Measurements from ENCODE around the gene EFCAB6.

The EFCAB6 gene

GRCh38 chr22:43624144-43624998 lies 187.7 kb downstream of the EFCAB6 start:
- TF ChIP-seq, protein P1, sequence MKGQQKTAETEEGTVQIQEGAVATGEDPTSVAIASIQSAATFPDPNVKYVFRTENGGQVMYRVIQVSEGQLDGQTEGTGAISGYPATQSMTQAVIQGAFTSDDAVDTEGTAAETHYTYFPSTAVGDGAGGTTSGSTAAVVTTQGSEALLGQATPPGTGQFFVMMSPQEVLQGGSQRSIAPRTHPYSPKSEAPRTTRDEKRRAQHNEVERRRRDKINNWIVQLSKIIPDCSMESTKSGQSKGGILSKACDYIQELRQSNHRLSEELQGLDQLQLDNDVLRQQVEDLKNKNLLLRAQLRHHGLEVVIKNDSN (IDR thresholded peaks at IDR 0.05) = no peak
- TF ChIP-seq CREB1 (IDR thresholded peaks at IDR 0.05; ENCODE audit: low read depth) (no peak), NFIC (IDR thresholded peaks at IDR 0.05) (no peak), CEBPB (IDR thresholded peaks at IDR 0.05) (no peak), YY1 (IDR thresholded peaks at IDR 0.05; ENCODE audit: low read depth) (no peak), TAF1 (IDR thresholded peaks at IDR 0.05; ENCODE audit: low read depth) (no peak), FOXM1 (IDR thresholded peaks at IDR 0.05; ENCODE audit: borderline replicate concordance, low read depth) (no peak), TCF12 (IDR thresholded peaks at IDR 0.05; ENCODE audit: low read depth) (no peak), REST (IDR thresholded peaks at IDR 0.05; ENCODE audit: low read depth) (no peak)

GRCh38 chr22:43622886-43623285 lies 189.2 kb downstream of the EFCAB6 start:
- TF ChIP-seq, protein P1 (IDR thresholded peaks at IDR 0.05) = no peak
- TF ChIP-seq TCF12 (IDR thresholded peaks at IDR 0.05; ENCODE audit: low read depth) = no peak
- no peak for TF ChIP-seq MAX (IDR thresholded peaks at IDR 0.05)
- no peak for TF ChIP-seq TAF1 (IDR thresholded peaks at IDR 0.05; ENCODE audit: low read depth)
- no peak for TF ChIP-seq YY1 (IDR thresholded peaks at IDR 0.05; ENCODE audit: low read depth)
- no peak for TF ChIP-seq NFIC (IDR thresholded peaks at IDR 0.05)
- no peak for TF ChIP-seq CREB1 (IDR thresholded peaks at IDR 0.05; ENCODE audit: low read depth)
- no peak for TF ChIP-seq FOXM1 (IDR thresholded peaks at IDR 0.05; ENCODE audit: borderline replicate concordance, low read depth)
- TF ChIP-seq CEBPB (IDR thresholded peaks at IDR 0.05) = no peak
- TF ChIP-seq EGR1 (IDR thresholded peaks at IDR 0.05) = no peak
- no peak for TF ChIP-seq EP300 (IDR thresholded peaks at IDR 0.05; ENCODE audit: borderline replicate concordance)
- TF ChIP-seq REST (IDR thresholded peaks at IDR 0.05; ENCODE audit: low read depth) = no peak
- no peak for TF ChIP-seq ZBTB7A (IDR thresholded peaks at IDR 0.05; ENCODE audit: low read depth)
- no peak for TF ChIP-seq TEAD4 (IDR thresholded peaks at IDR 0.05)
- TF ChIP-seq RAD21 (IDR thresholded peaks at IDR 0.05; ENCODE audit: low read depth) = no peak

DNA sequence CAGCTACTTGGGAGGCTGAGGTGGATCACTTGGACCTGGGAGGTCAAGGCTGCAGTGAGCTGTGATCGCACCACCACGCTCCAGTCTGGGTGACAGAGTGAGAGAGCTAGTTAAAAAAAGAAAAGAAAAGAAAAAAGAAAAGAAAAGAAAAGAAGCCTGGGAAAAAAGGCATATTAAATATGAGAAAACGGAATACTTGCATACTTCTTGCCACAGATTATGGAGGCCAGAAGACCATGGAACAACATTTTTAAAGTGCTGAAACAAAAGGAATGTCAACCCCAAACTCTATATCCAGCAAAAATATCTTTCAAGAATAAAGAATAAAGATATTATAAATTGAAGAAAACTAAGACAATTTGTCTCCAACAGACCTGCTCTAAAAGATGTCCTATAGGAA lies 191.9 kb downstream of the EFCAB6 start:
- TF ChIP-seq MAX (IDR thresholded peaks at IDR 0.05) (no peak), TEAD4 (IDR thresholded peaks at IDR 0.05) (no peak), TCF12 (IDR thresholded peaks at IDR 0.05; ENCODE audit: low read depth) (no peak), EP300 (IDR thresholded peaks at IDR 0.05; ENCODE audit: borderline replicate concordance) (no peak), TAF1 (IDR thresholded peaks at IDR 0.05; ENCODE audit: low read depth) (no peak), CEBPB (IDR thresholded peaks at IDR 0.05) (no peak), CREB1 (IDR thresholded peaks at IDR 0.05; ENCODE audit: low read depth) (no peak), ZBTB7A (IDR thresholded peaks at IDR 0.05; ENCODE audit: low read depth) (no peak), YY1 (IDR thresholded peaks at IDR 0.05; ENCODE audit: low read depth) (no peak)
- TF ChIP-seq, protein P1 (IDR thresholded peaks at IDR 0.05) = no peak

DNA sequence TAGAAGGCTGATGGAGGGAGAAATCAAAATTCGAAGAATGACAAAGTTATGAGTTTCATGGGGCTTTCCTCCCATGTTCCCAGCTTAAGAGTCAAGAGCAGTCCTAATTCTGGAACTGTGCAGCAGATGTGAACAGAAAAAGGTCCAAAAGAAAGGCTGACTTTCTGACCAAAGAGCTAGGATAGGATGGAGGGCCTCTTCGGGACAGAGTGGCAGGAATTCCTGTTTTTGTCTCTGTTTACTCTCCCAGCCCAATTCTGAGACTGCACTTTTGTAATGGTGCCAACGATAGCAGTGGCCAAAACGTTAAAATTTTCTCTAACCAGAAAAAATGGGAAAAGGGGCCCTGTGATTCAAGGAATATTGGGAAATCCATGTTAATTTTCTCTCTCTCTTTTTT lies 193.6 kb downstream of the EFCAB6 start:
- TF ChIP-seq FOXM1 (IDR thresholded peaks at IDR 0.05; ENCODE audit: borderline replicate concordance, low read depth) (no peak), REST (IDR thresholded peaks at IDR 0.05; ENCODE audit: low read depth) (no peak), MAX (IDR thresholded peaks at IDR 0.05) (no peak), YY1 (IDR thresholded peaks at IDR 0.05; ENCODE audit: low read depth) (no peak), TAF1 (IDR thresholded peaks at IDR 0.05; ENCODE audit: low read depth) (no peak), EP300 (IDR thresholded peaks at IDR 0.05; ENCODE audit: borderline replicate concordance) (no peak), EGR1 (IDR thresholded peaks at IDR 0.05) (no peak), CEBPB (IDR thresholded peaks at IDR 0.05) (no peak), CREB1 (IDR thresholded peaks at IDR 0.05; ENCODE audit: low read depth) (no peak), RAD21 (IDR thresholded peaks at IDR 0.05; ENCODE audit: low read depth) (no peak), NFIC (IDR thresholded peaks at IDR 0.05) (no peak)
- TF ChIP-seq, protein P1 (IDR thresholded peaks at IDR 0.05) = no peak

Measured in Ishikawa (cell line).